NCI-H524 (cell line): ENCODE measurements around the gene SKIL.

Experiments
- DNase-seq, 2 experiments: peaks; one replicate each; lab custom pipeline; 2025; lab: John Stamatoyannopoulos, UW

SKIL gene

DNA sequence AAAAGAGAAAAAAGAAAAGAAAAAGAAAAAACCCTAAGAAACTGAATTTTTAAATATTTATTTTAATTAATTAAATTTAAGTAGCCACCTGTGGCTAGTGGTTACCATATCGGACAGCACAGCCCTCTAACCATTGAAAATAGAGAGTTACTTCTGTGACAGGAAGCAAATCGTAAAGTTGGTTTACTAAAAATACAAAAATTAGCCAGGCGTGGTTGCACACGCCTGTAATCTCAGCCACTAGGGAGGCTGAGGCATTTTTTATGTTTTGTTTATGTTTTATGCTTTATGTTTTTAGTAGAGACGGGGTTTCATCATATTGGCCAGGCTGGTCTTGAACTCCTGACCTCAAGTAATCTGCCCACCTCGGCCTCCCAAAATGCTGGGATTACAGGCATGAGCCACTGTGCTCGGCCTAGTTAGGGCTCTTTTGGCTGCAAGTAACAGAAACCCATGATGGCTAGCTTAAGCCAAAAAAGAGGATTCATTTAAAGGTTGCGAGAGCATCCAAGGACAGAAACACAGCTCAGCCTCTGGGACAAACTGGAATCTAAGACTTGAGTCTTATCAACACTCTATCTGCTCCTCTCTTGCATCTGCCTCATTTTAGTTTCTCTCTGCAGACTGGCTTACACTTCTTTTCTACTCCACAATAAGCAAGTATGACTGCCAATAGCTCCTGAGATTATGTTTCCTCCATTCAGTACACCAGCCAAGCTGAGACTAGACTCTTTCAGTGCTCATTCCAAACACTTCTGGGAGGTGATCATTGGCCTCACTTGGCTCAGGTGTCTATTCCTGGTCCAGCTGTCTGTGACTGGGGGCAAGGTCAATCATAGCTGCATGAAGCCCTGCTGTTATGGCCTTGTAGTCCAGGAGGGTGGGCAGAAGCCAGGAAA, 6.8 kb upstream of the SKIL start:
- no peak for DNase-seq

DNA sequence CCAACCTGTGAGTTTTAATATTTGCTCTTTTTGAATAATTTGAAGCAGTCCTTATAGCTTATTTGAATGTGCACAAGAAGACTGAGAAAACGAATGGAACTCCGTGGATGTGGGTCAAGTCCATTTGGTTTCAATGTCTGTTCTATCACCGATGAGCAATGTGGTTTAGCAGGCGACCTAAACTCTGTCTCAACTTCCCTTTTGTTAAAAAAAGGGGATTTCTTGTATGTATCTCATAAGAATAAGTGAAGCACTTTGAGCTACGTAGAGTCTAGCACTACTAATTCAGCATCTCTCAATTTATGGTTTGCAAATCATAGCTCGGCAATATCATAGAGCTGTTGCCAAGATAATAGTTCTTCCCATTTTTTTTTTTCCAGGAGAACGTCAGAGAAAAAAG, 4.6 kb upstream of the SKIL start:
- DNase-seq: no peak

DNA sequence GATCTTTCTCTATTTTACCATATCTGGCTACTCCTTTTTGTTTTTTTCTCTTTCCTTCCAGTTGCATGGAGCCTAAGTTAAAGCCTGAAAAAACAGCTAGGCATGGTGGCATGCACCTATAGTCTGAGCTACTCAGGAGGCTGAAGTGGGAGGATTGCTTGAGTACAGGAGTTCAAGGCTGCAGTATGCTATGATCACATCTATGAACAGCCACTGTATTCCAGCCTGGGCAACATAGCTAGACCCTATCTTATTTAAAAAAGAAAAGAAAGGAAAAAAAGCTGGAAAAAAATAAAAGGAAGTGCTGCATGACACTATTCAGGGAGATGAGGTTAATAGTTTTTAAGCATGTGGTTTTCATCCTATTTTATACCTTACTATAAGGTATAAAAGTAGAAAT, 4.0 kb upstream of the SKIL start:
- no peak for DNase-seq

DNA sequence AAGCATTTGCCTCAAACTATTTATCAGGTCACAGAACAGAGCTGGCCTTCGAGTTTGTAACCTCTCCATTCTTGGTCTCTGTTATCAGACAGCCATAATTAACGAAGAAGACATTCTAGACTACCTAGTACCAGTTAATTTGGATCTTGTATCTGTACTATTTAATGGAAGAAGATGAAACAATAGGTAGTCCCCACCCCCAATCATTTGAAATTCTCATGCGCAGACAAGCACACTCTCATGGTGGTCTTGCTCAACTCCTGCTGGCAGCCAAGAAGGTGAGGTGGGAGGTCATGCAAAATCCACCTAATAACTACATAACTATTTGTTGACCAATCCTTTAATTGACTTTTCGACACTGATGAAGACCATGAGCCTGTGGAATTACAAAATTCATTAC, 2.8 kb upstream of the SKIL start:
- no peak for DNase-seq

DNA sequence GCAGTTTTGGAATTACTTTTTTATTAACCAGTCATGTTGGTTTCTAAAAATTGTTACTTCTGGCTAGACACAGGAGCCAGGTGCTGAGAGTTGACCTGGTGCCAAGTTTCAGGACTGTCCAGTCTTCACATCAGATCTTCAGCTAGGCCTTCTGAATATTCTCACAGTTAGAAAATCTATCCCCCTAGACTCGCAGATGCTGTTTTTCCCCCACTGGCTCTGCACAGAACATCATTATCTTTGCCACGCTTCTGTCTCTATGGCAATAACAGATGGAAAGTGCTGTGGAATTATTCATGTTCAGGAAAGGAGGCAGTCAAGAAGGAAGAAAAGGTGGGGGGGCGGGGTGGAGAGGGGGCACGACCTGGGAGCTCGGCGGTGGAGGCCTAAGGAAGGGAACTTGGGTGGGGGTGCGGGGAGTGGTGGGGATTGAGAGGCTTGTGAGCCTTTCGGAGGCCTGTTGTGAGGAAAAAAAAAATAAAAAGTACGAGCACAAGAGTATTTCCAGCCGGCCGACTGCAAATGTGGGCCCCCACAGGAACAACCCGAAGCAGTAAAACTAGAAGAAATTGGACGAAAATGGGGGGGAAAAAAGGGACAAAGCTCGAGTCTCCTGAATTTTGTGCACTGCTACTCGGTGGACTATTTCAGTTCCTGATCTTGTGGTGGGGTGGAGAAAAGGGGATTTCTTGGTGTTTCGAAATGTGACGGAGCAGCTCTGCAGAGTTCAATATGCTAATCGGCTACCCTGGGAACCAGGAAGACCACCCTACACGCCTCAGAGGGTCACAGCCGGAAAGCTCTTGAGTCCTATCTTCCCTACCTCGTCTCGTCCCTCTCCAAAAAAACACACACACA, 1.5 kb upstream of the SKIL start:
- peak; percentile 94 to 95 for DNase-seq

DNA sequence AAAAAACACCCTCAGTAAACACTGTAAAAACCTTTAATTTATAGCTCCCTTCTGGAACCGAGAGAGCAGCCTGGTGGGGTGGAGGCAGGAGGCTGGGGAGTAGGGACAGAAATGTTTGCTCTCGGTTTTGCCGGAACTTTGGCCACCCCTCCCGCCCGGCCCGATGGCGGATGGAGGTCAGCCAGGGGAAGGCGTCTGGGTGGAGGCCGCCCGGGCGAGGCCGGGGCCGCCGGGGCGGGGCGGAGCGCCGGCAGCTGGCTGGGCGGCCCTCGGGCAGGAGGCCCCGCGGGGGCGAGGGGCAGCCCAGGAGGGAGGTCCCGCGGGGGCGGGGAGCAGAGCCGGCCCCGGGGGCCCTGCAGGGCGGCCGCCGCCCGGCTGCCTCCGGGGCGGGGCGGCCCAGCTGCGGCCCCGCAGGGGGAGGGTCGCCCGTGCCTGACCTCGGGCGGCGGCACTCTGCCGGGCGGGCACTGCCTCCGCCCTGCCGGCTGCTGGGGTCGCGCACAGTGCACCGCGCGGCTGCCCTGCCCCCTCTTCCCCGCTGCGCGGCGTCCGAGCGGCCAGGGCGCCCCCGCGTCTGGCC, 829 bp upstream of the SKIL start:
- peak; percentile 84 to 95 for DNase-seq

DNA sequence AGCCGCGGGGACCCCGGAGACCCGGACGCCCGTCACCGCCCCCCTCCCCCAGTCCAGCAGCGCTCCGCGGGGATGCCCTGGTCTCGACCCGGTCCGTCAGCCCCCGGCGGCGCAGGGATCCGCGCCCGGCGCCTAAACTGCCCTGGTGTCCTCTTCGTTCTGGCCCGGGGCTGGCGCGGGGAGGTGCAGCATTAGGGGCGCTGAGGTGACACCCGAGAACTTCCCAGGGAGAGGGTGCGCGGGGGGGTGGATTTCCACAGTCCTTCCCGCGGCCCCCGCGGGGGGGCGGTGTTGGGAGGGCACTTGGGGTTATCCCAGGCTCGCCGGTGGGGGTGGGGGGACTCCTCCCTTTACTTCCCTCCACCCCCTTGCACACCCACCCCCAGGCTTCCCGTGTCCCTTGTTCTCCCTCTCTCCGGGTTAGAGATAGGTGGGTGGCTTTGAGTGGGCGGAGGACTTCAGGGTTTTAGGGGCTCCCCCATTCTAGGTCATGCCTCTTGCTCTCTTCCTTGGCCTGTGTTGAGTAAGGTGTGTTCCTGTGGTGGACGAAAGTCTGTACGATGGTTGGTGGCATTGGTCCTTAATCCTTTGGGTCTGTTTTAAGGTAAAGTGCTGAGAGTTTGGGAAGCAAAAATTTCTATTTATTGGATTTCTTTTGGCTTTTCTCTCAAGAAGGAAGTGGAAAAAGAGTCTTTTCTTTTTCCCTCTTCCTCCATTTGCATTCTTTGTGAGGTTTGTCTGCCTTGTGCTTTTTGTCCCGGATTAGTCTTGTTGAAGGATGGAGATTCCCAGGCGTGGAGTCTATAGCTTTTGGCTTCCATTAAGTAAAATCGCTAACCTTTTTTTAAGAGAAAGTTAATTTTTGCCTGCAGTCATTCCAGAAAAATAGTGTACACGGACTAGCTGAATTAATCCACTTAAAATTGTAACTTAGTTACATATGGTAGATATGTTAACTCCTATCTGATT, 811 bp downstream of the SKIL start:
- peak; percentile 68 to 83 for DNase-seq

DNA sequence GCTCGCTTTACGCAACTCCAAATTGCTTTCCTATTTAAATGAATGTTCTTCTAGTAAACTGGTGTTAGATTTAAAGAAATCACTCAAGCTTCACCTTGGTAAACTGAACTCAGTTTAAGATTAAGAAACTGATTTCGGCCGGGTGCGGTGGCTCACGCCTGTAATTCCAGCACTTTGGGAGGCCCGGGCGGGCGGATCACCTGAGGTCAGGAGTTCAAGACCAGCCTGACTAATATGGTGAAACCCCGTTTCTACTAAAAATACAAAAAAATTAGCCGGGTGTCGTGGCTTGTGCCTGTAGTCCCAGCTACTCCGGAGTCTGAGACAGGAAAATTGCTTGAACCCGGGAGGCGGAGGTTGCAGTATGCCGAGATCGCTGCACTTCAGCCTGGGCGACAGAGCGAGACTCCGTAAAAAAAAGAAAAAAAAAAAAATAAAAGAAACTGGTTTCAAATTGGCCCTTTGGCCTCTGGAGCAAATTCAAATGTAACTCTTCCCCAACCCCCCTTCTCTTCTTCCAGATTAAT, 1.7 kb downstream of the SKIL start:
- DNase-seq: no peak

DNA sequence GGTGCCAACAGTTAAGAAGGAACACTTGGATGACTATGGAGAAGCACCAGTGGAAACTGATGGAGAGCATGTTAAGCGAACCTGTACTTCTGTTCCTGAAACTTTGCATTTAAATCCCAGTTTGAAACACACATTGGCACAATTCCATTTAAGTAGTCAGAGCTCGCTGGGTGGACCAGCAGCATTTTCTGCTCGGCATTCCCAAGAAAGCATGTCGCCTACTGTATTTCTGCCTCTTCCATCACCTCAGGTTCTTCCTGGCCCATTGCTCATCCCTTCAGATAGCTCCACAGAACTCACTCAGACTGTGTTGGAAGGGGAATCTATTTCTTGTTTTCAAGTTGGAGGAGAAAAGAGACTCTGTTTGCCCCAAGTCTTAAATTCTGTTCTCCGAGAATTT, 3.0 kb downstream of the SKIL start:
- DNase-seq: no peak

DNA sequence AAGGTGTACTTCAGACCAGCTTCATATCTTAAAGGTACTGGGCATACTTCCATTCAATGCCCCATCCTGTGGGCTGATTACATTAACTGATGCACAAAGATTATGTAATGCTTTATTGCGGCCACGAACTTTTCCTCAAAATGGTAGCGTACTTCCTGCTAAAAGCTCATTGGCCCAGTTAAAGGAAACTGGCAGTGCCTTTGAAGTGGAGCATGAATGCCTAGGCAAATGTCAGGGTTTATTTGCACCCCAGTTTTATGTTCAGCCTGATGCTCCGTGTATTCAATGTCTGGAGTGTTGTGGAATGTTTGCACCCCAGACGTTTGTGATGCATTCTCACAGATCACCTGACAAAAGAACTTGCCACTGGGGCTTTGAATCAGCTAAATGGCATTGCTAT, 3.4 kb downstream of the SKIL start:
- no peak for DNase-seq

DNA sequence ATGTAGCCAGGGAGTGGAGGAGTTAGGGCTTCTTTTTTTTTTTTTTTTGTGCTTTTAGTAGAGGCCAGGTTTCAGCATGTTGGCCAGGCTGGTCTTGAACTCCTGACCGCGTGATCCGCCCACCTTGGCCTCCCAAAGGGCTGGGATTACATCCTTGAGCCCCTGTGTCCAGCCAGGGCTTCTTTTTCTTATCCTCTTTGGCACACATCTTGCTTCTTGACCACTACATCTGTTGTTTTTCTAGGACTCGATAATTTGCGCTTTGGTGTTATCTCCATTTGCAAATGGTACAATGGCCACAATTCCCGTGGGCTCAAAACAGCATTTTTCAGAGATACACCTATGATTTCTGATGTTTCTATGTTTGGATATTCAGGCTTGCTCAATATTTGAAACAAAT, 4.2 kb downstream of the SKIL start:
- no peak for DNase-seq

DNA sequence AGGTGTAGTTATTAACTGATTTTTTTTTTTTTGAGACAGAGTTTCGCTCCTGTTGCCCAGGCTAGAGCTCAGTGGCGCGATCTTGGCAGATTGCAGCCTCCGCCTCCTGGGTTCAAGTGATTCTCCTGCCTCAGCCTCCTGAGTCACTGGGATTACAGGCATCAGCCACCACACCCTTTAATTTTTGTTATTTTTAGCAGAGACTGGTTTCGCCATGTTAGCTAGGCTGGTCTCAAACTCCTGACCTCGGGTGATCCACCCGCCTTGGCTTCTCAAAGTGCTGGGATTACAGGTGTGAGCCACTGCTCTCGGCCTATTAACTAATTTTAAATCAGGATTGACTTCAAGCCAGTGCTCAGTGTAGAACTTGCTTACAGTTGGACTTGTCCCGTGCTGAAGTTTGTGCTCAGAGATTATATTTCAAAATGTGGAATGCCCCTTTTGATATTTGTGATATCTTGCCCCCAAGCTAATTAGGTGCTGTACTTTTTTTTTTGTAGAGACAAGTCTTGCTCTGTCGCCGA, 6.0 kb downstream of the SKIL start:
- DNase-seq: no peak

DNA sequence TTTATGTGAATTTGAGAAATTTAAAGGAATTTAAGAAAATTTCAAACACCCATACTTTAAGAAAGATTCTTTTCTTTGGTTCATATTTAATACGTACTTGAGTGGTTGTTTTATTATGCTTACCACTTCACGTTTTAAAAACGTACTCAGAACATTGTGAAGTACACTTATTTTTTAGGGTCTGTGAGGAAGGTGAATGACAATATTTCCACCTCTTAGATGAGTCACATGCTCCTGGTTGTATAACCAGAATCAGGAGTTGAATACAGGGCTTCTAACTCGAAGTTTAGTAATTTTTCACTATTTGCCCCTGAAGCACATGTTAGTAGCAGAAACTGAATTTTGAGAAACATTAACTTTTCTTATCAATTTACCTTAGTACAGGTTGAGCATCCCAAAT, 7.5 kb downstream of the SKIL start:
- DNase-seq: no peak

DNA sequence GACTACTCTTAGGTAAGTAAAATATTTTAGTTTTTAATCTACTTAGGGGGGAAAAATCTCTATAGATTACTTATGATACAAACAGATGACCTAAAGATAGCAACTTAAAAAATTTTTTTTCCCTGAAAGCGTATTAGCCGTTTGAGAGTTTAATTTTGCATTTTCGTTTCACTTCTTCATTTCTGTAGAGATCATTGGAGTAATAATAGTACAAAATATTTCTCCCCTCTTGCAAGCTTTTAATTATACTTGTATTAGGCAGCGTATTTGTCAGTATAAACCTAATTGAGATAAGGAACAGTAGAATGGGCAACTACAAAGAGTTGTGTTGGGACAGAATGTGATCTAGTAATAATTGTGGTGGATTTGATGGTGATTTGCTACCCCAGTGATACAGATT, 10.3 kb downstream of the SKIL start:
- no peak for DNase-seq

DNA sequence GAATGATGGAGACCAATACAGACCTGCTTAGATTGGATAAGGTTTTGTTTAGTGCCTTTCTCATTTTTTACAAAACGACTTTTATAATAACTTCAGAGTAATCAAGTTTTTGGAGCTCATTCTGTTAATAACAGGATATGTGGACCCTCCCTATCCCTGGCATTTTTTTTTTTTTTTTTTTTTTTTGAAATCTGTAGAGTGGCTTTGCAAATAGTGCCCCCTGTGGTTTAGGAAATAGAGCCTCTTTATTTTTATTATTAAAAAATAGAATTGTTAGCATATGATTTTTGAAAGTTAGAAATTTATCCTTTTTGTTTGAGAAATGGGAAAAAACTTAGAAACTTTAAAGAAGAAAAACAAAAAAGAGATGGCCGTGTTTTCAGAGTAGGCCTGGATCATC, 11.4 kb downstream of the SKIL start:
- DNase-seq: peak in 1 of 2 experiments; percentile 7

DNA sequence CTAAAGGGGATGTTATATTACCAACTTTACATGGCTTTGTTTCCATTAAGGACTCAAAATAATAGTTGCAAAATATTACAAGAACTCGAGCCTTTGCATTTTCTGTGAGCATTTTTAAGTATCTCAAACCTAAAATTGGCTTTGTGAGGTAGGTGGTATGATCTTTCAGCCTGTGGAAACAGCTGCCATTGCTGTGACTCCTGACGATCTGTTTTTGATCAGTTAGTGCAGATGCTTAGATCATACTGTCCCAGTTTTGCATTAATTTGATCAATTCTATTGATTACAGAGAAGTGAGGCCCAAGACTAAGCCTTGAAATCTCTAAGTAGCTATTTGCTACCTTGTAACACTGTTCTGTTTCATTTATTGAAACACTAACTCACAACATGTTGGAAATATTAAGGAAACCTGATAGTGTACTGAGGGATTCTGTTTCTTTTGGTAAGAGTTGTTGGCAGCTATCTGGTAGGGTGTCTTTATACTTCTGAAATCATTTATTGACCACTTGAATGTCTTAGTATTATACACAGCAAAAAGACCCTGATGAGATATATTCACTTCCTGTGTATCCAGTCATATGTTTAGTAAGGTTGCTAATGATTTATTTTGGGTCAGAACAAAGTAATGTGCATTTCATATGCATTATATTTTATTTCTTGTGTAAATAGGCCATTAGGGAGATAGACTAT, 14.8 kb downstream of the SKIL start:
- DNase-seq: peak in 1 of 2 experiments; percentile 45

DNA sequence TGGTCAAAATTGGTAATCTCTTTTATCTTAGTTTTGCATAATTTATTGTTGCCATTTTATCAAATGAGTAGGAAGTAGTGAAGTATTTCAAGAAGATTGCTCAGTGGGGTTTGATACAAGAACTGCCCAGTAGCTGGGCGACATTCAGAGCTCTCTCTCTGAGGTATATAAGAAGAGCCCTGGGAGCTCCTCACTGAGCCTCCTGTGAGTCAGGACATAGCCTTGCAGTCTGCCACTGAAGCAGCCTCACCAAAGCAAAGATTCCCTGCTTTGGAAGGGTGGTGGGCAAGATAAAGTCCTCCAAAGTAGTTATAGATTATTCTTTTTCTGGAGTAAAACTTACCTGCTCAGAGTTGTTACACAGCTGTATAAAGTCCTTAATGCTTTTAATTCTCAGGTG, 26.1 kb downstream of the SKIL start:
- DNase-seq: no peak

DNA sequence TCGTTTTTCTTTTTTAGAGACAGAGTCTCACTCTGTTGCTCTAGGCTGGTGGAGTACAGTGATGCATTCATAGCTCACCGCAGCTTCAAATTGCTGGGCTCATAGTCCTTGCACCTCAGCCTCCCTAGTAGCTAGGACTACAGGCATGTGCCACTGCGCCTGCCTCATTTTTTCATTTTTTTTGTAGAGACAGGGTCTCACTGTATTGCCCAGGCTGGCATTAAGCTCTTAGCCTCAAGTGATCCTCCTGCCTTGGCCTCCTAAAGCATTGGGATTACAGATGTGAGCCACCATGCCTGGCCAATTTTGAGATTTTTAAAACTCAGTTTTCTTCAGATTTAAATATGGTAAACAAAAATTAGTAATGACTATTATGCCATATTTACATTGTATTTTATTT, 29.0 kb downstream of the SKIL start:
- no peak for DNase-seq

DNA sequence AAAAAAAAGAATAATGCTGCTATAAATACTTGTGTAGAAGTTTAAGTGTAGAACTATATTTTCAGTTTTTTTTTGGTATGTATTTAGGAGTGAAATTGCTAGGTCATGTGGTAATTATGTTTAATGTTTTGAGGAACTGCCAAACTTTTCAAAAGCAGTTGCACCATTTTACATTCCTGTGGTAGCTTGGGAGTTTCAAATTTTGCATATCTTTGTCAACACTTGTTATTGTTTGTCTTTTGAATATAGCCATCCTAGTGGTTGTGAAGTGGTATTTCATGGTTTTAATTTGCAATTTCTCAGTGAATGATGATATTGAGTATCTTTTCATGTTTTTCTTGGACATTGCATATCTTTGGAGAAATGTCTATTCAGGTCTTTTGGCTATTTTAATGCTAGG, 30.4 kb downstream of the SKIL start:
- no peak for DNase-seq

DNA sequence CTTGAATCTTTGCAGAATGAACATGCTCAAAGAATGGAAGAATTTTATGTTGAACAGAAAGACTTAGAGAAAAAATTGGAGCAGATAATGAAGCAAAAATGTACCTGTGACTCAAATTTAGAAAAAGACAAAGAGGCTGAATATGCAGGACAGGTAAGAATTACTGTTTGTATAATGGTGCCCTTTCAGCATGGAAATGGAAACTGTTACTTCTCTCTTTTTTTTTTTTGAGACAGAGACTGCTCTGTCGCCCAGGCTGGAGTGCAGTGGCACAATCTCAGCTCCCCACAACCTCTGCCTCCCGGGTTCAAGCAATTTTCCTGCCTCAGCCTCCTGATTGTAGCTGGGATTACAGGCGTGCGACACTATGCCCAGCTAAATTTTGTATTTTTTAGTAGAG, 33.6 kb downstream of the SKIL start:
- no peak for DNase-seq

DNA sequence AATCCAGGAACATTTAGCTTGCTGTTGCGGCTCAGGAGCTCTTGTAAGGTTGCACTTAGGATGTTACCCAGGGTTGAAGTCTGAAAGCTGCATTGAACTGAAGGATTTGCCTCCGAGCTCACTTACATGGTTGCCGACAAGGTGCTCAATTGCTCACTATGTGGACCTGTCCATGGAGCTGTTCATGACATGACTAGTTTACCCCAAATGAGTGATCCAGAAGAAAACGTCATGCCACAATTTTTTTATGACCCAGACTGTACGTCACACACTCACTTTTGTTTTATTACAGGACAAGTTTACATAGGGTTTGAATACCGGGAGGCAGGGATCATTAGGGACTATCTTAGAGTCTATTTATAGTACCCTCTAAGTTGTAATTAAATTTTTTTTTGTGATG, 40.2 kb downstream of the SKIL start:
- DNase-seq: no peak
